Measurements from ENCODE around the gene FBRSL1. TPM values are rescaled to one million over a fixed set of nuclear protein-coding genes. Genes with fewer than 3 reads are reported as not detected.

The FBRSL1 gene
- total RNA-seq, 1 donor from 2014 or later: 199 TPM

DNA sequence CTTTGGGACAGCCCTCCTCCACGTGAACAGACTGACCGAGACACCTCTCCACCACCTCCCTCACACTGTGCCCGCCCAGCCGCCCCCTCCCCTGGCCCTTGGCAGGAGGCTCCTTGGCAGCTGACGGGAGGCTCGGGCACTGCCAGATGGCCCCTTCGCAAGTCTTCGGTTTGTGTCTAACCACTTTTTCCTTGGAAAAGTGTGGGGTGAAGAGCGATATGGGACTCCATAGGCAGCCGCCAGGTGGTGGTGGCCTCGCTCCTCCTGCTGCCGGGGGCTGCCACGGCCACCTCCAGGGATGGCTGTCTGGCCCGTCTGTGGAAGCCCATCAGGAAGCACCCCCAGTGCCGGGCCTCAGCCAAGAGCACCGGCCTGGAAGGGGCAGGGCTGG, 61.7 kb downstream of the FBRSL1 start:
- no peak for TF ChIP-seq CTCF (IDR thresholded peaks at IDR 0.05; ENCODE audit: unreplicated experiment)
- H3K27ac Mint-ChIP-seq: no peak overlapping the region
- H3K36me3 Mint-ChIP-seq (ENCODE audit: insufficient read depth): peaks cover 7% of the 10 kb centered on the region
- H3K4me1 Mint-ChIP-seq (ENCODE audit: low read depth): peaks cover 1% of the 10 kb centered on the region
- H3K4me3 Mint-ChIP-seq (ENCODE audit: low read depth): no peak overlapping the region
- peaks cover 27% of the 10 kb centered on the region for H3K27me3 Mint-ChIP-seq
- no peak for DNase-seq (ENCODE audit: low spot score, unreplicated experiment)
- no peaks in the 10 kb centered on the region for H3K9me3 Mint-ChIP-seq (ENCODE audit: low read depth)

DNA sequence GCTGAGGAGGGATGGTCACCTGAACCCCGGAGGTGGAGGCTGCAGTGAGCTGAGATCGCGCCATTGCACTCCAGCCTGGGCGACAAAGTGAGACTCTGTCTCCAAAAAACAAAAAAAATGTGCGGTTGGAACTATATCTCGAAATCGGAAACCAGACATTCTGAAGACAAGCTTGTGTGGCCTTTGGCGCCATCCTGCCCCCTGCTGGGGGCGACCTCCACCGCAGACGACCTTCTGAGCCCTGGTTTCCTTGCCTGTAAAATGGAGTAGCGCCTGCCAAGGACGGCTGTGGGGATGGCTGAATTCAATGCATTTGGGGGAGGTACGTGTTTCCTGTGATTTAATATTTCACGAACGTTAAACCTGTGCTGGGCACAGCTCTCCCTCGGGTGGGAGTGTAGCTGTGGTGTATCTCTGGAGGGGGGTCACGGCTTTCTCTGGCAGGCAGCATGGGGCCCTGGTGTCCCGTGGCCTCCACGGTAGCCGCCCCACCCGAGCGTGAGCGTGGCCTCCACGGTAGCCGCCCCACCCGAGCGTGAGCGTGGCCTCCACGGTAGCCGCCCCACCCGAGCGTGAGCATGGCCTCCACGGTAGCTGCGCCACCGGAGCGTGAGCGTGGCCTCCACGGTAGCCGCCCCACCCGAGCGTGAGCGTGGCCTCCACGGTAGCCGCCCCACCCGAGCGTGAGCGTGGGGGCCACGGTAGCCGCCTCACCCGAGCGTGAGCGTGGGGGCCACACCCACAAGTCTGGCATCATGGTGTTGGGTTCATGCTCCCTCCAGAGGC, 65.1 kb downstream of the FBRSL1 start:
- no peak for DNase-seq (ENCODE audit: low spot score, unreplicated experiment)
- peak; percentile 59 for TF ChIP-seq CTCF (IDR thresholded peaks at IDR 0.05; ENCODE audit: unreplicated experiment)

GRCh38 chr12:132555686-132556085, 65.7 kb downstream of the FBRSL1 start:
- peaks cover 7% of the 10 kb centered on the region for H3K36me3 Mint-ChIP-seq (ENCODE audit: insufficient read depth)
- no peak overlapping the region for H3K4me3 Mint-ChIP-seq (ENCODE audit: low read depth)
- H3K4me1 Mint-ChIP-seq (ENCODE audit: low read depth): no peaks in the 10 kb centered on the region
- H3K27ac Mint-ChIP-seq: no peak overlapping the region
- H3K27me3 Mint-ChIP-seq: peaks cover 20% of the 10 kb centered on the region
- H3K9me3 Mint-ChIP-seq (ENCODE audit: low read depth): no peaks in the 10 kb centered on the region
- no peak for DNase-seq (ENCODE audit: low spot score, unreplicated experiment)
- no peak for TF ChIP-seq CTCF (IDR thresholded peaks at IDR 0.05; ENCODE audit: unreplicated experiment)

More for the DNA sequence above, 65.1 kb downstream of the FBRSL1 start:
- H3K4me3 Mint-ChIP-seq (ENCODE audit: low read depth): no peak overlapping the region
- H3K36me3 Mint-ChIP-seq (ENCODE audit: insufficient read depth): peaks cover 7% of the 10 kb centered on the region
- no peaks in the 10 kb centered on the region for H3K9me3 Mint-ChIP-seq (ENCODE audit: low read depth)
- H3K4me1 Mint-ChIP-seq (ENCODE audit: low read depth): peaks cover 1% of the 10 kb centered on the region
- H3K27me3 Mint-ChIP-seq: peaks cover 26% of the 10 kb centered on the region
- H3K27ac Mint-ChIP-seq: no peak overlapping the region

DNA sequence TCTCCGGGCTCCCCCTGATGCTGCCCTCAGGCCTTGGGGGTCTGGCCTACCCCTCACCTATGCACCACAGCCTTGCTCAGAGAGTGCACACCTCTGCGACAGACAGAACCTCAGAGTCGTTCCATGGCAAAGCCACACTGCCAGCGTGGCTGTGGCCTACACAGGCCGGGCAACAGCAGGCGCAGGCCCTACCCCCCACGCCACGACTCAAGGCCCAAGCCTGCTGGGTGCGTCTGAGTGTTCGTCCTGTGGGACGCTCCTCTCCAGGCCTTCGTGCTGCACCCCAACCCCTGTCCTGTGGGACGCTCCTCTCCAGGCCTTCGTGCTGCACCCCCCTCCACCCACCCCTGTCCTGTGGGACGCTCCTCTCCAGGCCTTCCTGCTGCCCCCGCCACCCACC, 66.3 kb downstream of the FBRSL1 start:
- no peak for TF ChIP-seq CTCF (IDR thresholded peaks at IDR 0.05; ENCODE audit: unreplicated experiment)
- peaks cover 7% of the 10 kb centered on the region for H3K36me3 Mint-ChIP-seq (ENCODE audit: insufficient read depth)
- DNase-seq (ENCODE audit: low spot score, unreplicated experiment): no peak
- H3K4me1 Mint-ChIP-seq (ENCODE audit: low read depth): no peaks in the 10 kb centered on the region
- peaks cover 16% of the 10 kb centered on the region for H3K27me3 Mint-ChIP-seq
- H3K27ac Mint-ChIP-seq: no peak overlapping the region
- no peaks in the 10 kb centered on the region for H3K9me3 Mint-ChIP-seq (ENCODE audit: low read depth)
- H3K4me3 Mint-ChIP-seq (ENCODE audit: low read depth): no peak overlapping the region

DNA sequence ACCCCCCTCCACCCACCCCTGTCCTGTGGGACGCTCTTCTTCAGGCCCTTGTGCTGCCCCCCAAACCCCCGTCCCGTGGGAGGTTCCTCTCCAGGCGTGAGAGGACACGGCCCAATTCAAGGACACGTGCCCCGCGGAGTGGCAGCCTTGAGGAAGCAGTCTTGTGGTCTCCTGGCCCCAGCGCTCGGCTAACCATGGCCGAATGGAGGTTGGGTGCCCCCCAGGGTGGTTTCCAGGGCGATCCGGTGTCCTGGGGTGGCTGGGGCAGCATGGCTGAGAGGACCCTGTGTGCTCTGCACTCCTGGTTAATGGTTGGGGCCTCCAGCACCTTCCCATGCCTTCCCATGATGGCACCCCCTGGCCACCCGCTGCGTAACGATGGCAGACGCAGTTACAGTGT, 66.8 kb downstream of the FBRSL1 start:
- Mint-ChIP-seq H3K4me3 (ENCODE audit: low read depth) (no peak overlapping the region), H3K27me3 (peaks cover 16% of the 10 kb centered on the region)

More for the DNA sequence above, 66.8 kb downstream of the FBRSL1 start:
- H3K27ac Mint-ChIP-seq: no peak overlapping the region
- TF ChIP-seq CTCF (IDR thresholded peaks at IDR 0.05; ENCODE audit: unreplicated experiment): no peak
- peaks cover 7% of the 10 kb centered on the region for H3K36me3 Mint-ChIP-seq (ENCODE audit: insufficient read depth)
- no peak for DNase-seq (ENCODE audit: low spot score, unreplicated experiment)
- no peaks in the 10 kb centered on the region for H3K9me3 Mint-ChIP-seq (ENCODE audit: low read depth)
- no peaks in the 10 kb centered on the region for H3K4me1 Mint-ChIP-seq (ENCODE audit: low read depth)
